GM12891 (cell line): ENCODE results near the gene CRNKL1.

Experiments used
- PAX5 ChIP-seq: IDR thresholded peaks from 2 replicates; pipeline ENCODE4 v1.6.1; 2011; ENCODE audit warnings: low read length, moderate library complexity, mild to moderate bottlenecking; ENCODE audit not compliant: insufficient read depth, severe bottlenecking
- POLR2A ChIP-seq: IDR thresholded peaks from 2 replicates; pipeline ENCODE4 v1.6.1; 2011; ENCODE audit warnings: low read depth, low read length, control low read depth
- POLR2AphosphoS5 ChIP-seq: IDR thresholded peaks from 2 replicates; pipeline ENCODE4 v1.6.1; 2011; ENCODE audit warnings: low read depth, low read length, control low read depth
- POU2F2 ChIP-seq: IDR thresholded peaks from 2 replicates; pipeline ENCODE4 v1.6.1; 2011; ENCODE audit warnings: low read depth, mild to moderate bottlenecking, control low read depth, low read length, moderate library complexity
- SPI1 ChIP-seq: IDR thresholded peaks from 2 replicates; pipeline ENCODE4 v1.6.1; 2011; ENCODE audit warnings: low read depth, low read length, control low read depth
- TAF1 ChIP-seq: IDR thresholded peaks from 2 replicates; pipeline ENCODE4 v1.6.1; 2011; ENCODE audit warnings: low read depth, low read length, control low read depth

GRCh38 chr20:20038586-20038985 lies 13.7 kb downstream of the CRNKL1 start:
- no peak for TF ChIP-seq POLR2A
- no peak for TF ChIP-seq POLR2AphosphoS5
- no peak for TF ChIP-seq POU2F2
- no peak for TF ChIP-seq TAF1
- TF ChIP-seq SPI1: no peak
- no peak for TF ChIP-seq PAX5
